Measurements from ENCODE around the gene HEXA.
A peak's percentile ranks its signal among the peaks of the same experiment; 100 is the strongest.

HEXA gene

DNA sequence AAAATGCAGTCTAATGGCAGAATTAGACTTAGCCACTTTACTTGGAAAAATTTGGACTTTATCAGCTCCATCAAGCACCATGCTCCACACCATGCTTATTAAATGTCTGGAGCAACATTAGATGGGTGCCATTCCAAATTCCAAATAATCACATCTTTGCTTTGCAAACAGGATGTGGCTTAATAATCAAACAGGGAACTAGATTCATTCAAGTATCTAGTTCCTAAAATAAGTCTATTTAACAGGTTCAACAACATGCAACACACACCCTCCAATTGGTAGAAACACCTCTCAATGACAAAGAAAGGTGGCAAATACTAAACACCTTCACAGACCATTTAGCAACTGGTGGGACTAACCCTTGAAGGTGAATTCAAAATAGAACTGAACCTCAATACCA is 3.5 kb downstream of the HEXA start:
- DNase-seq: no peak

DNA sequence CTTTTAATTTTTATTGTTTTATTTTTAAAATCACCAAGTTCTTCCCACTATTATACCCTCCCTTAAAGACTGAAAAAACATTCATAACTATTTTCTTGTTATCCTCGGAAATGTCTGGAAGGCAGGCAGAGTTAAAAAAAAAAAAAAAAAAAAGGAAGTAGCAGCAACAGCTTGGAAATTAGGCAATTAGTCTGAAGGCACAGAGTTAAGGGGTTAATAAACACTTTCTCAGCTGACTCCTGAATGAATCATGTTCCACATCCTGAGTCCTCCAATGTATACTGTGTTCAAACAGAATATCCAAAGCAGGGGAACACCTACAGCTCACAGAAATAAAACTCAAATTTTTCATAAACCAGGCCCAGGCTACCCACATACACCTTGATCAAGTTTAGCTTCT is 5.8 kb downstream of the HEXA start:
- no peak for DNase-seq

DNA sequence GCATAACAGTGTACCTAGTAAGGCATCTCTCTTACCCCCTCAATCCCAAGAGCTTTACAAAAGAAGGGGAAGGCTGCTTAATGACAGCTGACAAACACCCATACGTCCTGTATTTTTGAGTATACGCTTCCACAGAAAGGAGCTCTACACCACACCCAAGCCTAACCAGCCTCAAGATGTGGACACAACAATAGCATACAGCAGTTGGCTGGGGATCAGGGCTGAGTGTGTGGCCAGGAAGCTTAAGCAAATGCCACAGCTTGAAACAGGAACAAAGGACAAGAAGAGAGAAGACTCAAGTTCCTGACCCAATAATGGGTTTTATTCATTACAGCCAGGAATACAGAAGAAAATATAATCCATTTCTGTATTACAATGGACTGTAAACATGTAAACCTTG is 6.9 kb downstream of the HEXA start:
- no peak for DNase-seq

DNA sequence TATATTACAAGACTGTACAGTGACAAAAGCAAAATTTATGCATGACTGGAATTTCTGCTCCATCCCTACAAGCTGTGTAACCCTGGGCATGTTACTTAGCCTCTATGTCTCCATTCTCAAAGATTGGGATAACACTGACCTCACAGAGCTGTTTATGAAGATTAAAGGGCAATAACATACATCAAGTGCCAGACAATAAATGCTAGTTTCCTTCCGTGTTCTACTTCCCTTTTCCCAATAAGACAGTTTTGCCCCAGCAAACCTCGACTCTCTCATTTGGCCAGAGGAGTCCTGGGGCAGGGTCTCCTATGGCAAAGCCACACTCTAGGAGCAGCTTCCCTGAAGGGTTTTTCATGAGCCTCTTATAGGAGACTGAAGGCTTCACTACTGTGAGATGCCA is 7.5 kb downstream of the HEXA start:
- no peak for DNase-seq

DNA sequence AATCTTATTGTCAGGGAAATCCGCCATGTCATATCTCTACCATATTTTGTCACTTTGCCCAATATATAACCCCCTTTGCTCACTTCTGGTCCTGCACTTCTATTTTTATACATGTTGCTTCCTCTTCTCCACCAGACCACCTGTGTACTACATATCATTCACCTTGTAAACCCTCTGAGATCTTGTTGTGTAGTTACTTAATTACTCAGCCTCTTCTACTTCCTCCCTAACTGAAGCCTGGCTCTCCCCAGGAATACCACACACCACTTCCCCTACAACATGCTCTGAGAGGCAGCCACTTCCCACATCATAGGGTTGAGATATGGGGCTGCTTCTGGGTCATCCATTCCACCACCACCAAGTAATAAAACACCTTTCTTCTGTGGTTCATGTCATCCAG is 10.0 kb downstream of the HEXA start:
- no peak for DNase-seq

DNA sequence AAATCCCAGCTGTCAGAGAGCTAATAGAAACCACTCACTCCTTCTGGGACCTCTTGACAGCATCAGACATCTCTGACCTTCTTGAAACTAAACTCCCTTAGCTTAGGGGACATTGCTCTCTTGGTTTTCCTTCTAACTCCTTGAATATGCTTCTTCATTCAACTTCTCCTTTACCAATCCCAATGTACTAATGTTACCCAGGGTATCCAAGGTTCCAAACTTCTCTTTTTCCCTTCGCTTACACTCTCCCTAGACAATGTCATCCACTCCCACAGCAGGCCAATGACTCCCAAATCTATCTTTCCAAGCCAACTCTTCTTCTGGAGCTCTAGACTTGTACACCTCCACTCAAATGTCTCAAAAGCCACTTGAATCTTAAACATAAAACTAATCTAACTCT is 14.6 kb downstream of the HEXA start:
- no peak for DNase-seq

DNA sequence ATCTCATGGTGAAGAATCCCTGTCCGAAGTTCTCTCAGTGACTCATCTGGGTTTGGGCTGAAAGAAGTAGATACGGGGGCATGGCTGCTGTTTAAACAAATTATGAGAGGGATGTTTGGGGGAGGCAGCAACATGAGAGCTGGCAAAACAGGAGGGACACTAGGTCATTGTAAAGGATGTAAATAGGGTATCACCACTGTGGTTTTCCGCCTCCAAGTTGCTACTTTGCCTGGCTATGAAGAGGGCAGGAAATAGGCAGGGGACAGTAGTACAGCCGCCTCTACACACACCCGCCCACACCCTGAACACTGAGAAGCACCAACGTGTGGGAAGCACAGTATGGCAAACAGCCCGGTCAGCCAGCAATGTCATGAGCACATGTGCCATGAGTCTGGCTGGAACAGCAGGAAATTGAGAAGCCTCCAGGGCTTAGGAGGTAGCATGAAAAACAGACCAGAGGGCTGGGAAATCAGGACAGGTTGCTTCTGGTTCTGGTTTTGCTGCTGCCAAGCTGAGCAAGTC is 17.1 kb downstream of the HEXA start:
- DNase-seq: no peak

DNA sequence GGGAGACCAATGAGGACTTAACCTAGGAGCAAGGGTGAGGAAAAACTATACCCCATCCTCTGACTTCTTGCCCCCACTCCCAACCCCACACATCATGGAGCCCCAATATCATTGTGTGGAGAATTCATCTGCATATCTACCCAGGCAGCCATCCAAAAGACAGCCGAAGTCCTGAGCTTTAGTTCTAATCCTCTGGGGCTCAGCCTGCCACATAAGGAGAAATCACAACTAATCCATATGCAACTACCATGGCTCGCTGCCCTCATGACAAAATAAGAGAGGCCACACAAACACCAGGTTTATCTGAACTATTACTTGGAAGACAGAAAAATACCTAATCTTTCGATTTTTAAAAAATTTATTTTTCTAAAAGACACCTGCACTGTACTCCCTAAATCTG is 17.7 kb downstream of the HEXA start:
- no peak for DNase-seq

DNA sequence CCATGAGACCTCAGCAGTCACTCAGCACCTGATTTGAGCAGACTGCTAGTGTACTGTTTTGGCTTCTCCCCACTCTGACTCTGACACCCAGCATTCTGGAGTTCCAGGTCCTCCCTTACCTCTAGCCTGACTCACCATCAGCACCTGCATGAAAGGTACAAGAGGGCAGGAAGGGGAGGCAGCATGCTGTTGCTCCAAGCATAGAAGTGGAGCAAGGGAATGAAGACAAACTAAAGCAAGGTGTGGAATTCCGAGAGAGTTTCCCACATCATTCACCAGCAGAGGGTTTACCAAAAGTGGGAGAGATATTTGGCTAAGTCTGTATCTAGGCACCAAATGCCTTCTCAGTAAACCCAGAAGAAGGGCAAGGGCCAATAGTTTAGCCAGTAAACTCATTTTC is 21.3 kb downstream of the HEXA start:
- DNase-seq: no peak

DNA sequence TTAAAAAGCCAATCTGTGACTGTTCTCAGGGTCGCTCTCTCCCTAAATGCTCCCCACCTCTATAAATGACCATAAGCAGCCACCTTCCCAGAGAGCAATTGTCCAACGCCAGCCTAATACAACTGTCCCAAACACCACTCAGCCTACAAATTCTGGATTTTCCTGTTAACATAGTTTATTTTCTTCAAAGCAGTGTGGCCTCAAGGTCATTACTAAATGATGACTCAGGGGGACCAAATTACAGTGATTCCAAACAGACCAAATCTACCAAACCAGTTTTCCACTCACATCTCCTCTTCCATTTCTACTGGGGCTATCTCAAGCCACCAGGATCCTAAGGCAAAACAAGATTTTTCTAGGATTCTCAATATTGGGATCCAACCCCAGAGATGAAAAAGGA is 22.5 kb downstream of the HEXA start:
- no peak for DNase-seq

DNA sequence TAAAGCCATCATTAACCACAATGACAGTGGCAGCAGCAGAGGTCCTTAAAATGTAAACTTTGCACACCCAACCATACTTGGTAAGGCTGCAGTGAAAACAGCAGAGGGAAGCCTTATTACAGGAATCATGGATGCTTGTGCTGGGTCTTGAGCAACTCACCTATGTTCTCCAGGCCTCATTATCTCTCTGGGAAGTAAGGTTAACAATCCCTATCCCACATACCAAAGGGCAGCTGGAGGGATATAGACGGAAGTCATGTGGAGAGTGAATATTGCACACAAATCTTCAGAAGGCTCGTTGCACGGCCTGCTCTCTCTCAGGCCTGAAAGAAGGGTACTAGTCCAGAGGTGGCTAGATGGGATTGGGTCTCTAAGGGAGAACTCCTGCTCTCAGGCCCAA is 30.0 kb downstream of the HEXA start:
- DNase-seq: no peak

DNA sequence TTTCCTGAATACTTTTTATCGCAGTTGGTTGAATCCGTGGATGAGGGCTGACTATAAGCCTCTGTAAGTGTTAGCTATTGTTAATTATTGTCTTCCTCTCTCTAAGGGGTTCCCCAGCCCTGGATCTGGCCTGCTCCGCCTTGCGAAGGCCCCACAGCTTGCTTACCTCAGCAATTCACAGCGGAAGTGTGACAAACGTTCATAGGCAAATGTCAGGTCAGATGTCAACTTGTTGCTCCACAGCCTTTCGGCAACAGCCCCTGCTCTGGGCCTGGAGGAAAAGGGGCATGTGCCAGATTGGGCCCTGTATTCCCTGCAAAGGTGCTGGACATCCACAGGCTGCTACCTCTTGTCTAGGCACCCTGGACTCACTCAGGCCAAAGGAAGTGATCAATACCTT is 30.5 kb downstream of the HEXA start:
- DNase-seq: no peak

DNA sequence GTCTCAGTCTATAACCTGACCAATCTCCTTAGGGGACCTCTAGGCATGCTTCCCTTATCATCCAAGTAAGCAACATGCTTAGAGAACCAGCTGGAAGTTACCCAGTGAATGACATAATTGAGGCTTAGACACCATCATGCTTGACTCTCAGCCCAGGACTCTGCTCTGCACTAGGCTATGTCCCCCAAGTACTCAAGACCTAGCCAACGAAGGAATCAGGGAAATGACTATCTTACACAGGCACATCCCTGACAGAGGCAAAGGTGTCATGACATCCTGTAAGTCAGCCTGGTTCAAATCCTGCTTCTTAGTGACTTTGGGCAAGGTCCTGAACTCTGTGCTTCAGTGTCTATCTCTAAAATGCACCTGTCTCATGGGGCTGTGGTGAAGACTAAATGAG is 31.2 kb downstream of the HEXA start:
- DNase-seq: no peak

DNA sequence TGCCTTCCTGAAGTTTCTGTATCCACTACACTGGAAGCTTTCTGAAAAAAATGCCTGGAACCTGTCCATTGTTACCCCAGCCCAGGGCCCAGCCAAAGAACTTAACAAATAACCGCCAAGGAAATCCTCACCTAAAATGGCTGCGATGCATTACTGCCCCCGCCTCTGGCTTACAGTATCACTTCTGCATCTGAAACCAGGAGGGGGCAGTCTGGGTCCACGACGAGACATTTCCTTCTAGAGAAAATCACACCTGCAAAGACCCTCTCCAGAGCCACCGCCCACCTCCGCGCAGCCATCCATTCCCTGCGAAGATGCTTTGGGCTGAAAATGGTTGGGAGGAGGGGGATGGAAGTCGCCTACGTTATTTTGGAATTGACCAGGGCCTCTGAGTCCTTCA is 33.4 kb downstream of the HEXA start:
- no peak for DNase-seq

DNA sequence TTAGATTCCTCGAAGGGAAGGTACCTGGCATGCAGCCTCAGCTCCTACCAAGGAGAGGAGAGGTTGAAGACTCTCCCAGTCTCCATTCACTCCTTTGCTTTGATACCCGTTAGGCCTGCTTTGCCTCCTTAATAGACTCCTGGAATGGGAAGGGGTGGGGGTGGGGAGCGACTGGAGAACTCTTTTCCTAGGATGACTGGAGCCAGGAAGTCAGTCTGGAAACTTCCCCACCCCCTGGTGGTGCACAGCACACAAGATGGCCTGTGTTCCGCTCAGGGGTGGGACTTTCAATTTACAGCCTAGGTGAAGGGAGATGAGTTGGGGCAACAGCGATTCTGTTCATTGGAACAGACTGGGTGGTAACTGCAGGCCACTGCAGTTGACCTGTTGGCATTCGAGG is 34.5 kb downstream of the HEXA start:
- no peak for DNase-seq

DNA sequence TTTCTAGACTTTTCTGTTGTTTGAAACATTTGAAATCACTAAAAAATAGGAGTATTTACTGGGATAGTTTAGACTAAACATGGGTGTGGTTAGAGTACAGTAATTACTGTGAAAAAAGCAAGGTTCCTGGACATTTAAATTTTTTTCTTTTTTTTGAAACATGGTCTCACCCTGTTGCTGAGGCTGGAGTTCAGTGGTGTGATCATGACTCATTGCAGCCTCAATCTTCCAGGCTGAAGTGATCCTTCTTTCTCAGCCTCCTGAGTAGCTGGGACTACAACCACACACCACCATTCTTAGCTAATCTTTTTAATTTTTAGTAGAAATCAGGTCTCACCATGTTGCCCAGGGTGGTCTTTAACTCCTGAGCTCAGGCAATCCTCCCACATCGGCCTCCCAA is 35.4 kb downstream of the HEXA start:
- no peak for DNase-seq

DNA sequence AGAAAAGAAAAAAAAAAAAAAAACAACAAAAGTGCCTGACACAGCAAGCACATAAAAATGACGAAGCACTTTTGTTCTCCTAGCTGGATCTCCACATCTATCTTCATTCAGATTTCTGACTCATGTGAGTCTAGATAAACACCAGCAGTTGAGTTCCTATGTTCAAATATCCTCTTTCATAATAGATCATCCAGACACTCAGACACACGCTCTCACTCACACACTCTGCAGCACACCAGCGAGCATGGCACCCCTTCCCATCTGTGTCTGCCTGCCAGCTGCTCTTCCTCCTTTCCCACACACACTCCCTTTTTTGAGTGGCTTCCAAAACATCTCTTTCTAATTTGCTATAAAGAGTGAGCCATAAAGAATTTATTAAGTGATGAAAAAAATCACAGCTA is 36.0 kb downstream of the HEXA start:
- DNase-seq: no peak

DNA sequence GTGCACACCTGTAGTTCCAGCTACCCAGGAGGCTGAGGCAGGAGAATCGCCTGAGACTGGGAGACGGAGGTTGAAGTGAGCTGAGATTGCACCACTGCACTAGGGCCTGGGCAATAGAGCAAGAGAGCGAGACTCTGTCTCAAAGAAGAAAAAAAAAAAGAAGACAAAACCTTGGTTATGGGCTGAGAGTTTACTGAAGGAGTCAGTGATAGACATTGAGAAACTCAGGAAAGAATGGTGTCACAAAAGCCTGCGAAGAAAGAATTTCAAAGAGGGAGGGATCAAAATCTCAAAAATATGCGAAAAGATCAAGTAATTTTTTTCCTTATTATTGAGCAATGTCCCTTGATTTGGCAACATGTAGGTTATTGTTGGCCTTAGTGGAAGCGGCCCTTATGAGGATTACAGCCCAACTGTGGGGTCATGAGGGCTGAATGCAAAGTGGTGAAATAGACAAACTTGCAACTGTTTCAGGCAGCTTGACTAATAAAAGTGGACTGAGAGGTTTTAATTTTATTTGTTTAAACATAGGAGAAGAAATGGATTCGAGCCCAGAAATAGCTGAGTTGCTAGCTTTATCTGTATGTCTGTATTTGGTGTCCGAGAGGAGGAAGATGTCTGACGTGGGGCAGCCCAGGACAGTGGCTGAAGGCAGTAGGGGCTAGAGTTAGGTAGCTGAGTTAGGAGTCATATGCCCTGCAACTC is 37.0 kb downstream of the HEXA start:
- no peak for DNase-seq

DNA sequence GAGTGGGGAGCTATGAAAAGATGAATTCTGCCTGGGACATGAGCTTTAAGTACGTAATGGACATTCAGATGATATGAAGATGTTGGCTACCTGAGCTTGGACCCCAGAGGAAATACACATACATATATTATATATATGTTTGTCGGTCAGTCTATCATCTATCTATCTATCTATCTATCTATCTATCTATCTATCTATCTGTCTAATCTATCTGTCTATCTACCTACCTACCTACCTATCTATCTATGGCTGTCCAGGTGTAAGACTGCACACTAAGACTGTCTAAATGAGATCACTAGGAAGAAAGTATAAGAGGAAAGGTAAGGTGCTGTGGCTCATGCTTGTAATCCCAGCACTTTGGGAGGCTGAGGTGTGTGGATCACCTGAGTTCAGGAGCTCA is 37.7 kb downstream of the HEXA start:
- no peak for DNase-seq

DNA sequence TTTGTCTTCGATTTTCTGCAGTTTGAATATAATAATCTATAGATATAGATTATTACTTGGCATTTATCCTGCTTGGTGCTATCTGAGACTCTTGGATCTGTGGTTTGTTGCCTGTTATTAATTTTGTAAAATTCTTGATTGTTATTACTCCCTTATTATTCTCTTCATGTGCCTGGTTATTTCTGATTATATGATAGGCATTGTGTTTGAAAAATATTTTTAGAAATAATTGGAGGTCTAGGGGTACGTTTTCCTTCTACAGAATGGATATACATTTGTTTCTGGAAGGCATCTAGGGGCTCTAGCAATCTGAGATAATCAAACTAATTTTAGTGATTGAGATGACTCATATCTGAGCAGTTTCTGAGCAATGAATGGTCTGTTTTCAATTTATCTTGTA is 41.0 kb downstream of the HEXA start:
- DNase-seq: no peak

DNA sequence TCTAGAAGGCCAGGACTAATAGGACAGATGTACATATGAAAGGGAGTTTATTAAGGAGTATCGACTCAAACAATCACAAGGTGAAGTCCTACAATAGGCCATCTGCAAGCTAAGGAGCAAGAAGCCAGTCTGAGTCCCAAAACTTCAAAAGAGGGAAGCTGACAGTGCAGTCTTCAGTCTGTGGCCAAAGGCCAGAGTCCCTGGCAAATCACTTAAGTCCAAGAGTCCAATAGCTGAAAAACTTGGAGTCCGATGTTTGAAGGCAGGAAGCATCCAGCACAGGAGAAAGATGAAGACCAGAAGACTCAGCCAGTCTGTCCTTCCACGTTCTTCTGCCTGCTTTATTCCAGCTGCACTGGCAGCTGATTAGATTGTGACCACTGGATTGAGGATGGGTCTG is 44.8 kb downstream of the HEXA start:
- no peak for DNase-seq

DNA sequence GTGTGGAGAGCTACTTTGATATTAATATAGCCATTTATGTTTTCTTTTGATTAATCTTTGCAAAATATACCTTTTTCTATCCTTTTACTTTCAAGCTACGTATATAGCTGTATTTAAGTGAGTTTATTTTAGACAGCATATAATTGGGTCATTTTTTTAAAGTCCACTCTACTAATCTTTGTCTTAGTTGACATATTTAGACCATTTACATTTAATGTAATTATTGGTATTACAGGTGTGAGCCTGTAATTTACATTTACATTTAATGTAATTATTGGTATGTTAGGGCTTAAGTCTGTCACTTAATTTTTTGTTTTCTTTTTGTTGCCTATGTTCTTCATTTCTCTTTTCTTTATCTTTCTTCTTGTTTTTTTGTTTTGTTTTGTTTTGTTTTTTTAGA is 52.1 kb downstream of the HEXA start:
- no peak for DNase-seq

DNA sequence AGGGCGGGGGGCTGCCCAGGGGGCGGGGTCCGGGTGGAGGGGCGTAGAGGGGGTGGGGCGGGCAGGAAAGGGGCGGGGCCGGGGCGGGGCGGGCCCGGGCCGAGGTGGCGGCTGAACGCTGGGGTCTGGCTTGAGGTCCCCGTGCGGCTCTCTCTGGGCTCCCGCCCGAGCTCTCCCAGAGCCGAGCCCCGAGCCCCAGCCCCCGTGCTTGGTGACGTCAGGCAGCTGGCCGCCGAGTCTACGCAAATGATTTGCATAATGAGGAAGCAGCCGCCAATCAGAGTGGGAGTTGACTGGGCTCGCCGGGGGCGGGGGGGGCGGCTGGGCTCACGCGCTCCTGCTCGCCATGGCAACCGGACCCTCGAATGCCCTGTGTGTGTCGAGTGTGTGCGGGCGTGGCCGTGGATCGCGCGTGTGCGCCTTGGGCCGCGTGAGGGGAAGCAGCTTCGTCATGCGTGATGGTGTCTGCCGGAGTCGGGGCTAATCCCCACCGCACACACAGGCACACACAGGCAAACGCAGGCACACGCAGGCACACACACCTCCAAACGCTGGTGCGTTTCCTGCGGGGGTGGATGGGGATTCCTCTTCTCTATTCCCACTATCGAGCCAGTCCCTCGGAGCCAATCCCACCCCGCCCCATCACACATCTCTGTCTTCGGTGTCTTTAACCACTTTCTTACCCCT is 55.7 kb downstream of the HEXA start, which contains the start of gene CELF6:
TSS of gene CELF6 (minus strand) at position 173 of the 687 bp plus-strand sequence. CDS start 283 bp downstream, outside the sequence.
- DNase-seq: peak; percentile 85

DNA sequence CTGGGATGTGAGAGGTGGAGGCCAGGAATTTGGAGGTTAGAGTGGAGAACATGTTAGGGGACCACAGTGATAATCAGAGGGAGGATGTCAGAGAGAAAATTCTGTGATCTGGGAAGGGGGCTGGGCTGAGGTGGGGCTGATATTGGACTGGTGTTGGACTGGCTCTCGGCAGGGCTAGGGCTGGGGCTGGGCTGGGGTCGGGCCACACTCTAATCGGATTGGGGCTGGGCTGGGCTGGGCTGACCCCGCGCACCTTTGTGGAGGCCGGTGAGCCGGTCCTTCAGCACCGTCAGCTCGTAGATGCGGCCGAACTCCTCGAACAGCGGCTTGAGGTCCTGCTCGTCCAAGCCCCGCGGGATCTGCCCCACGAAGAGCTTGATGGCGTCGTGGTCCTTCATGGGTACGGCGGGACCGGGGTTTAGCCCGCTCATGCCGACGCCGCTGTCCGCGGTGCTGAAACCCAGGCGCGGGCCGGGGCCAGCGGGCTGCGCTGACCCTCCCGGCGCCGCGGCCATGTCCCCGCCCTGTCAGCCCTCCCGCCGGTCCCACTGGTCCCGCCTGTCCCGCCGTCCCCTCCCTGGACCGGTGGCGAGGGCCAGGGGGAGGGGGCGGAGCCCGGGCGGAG is 56.3 kb downstream of the HEXA start:
- no peak for DNase-seq
